ENCODE results near the gene PDIA5.

PDIA5 gene

GRCh38 chr3:123064506-123064905 lies 2.3 kb upstream of the PDIA5 start:
- 0 out of 2 replicates have a peak, but pooled peaks cover 2% of the 10 kb centered on the region for H4K20me1 ChIP-seq (ENCODE audit: control insufficient read depth, insufficient read depth, low read depth, low read length)
- H3K79me2 ChIP-seq (ENCODE audit: control insufficient read depth, low read length) = peaks cover 22% of the 10 kb centered on the region
- no peaks in the 10 kb centered on the region for H3K9me2 ChIP-seq (replicated peaks; ENCODE audit: control insufficient read depth, low read length)
- H3K9me3 ChIP-seq (ENCODE audit: control insufficient read depth, insufficient read depth, low read length) = no peaks in the 10 kb centered on the region
- H3K36me3 ChIP-seq (ENCODE audit: control insufficient read depth, low read length) = no peaks in the 10 kb centered on the region
- H3K27ac ChIP-seq (ENCODE audit: low read depth, low read length) = no peak overlapping the region
- no peaks in the 10 kb centered on the region for H3F3A ChIP-seq (ENCODE audit: control insufficient read depth, insufficient read depth)
- peaks cover 11% of the 10 kb centered on the region for H3K4me1 ChIP-seq (ENCODE audit: control insufficient read depth, low read length)
- no peak overlapping the region for H3K4me2 ChIP-seq (ENCODE audit: low read length)
- no peak overlapping the region for H3K4me3 ChIP-seq (ENCODE audit: low read length)
- H3K27me3 ChIP-seq (ENCODE audit: control insufficient read depth, low read length) = peaks cover 31% of the 10 kb centered on the region
- TF ChIP-seq EZH2phosphoT487 (IDR thresholded peaks at IDR 0.05; ENCODE audit: borderline replicate concordance, low read length) = no peak
- TF ChIP-seq CTCF (IDR thresholded peaks at IDR 0.05; ENCODE audit: low read depth, low read length, poor library complexity, severe bottlenecking) = no peak

- Histone ChIP-seq H3K79me2 (ENCODE audit: control insufficient read depth, low read length) (peaks cover 24% of the 10 kb centered on the region), H3K9me3 (ENCODE audit: control insufficient read depth, insufficient read depth, low read length) (no peaks in the 10 kb centered on the region), H4K20me1 (ENCODE audit: control insufficient read depth, insufficient read depth, low read depth, low read length) (0 out of 2 replicates have a peak, but pooled peaks cover 2% of the 10 kb centered on the region), H3F3A (ENCODE audit: control insufficient read depth, insufficient read depth) (no peaks in the 10 kb centered on the region), H3K4me2 (ENCODE audit: low read length) (no peak overlapping the region), H3K9me2 (replicated peaks; ENCODE audit: control insufficient read depth, low read length) (no peaks in the 10 kb centered on the region), H3K27ac (ENCODE audit: low read depth, low read length) (no peak overlapping the region), H3K27me3 (ENCODE audit: control insufficient read depth, low read length) (peaks cover 29% of the 10 kb centered on the region), H3K4me3 (ENCODE audit: low read length) (no peak overlapping the region), H3K4me1 (ENCODE audit: control insufficient read depth, low read length) (peaks cover 11% of the 10 kb centered on the region), H3K36me3 (ENCODE audit: control insufficient read depth, low read length) (no peaks in the 10 kb centered on the region)
- no peak for TF ChIP-seq CTCF (IDR thresholded peaks at IDR 0.05; ENCODE audit: low read depth, low read length, poor library complexity, severe bottlenecking)
- TF ChIP-seq EZH2phosphoT487 (IDR thresholded peaks at IDR 0.05; ENCODE audit: borderline replicate concordance, low read length) = no peak
Observed at GRCh38 chr3:123064914-123065313, 1.9 kb upstream of the PDIA5 start.

- Histone ChIP-seq H3F3A (ENCODE audit: control insufficient read depth, insufficient read depth) (no peaks in the 10 kb centered on the region), H3K9me2 (replicated peaks; ENCODE audit: control insufficient read depth, low read length) (no peaks in the 10 kb centered on the region), H3K27me3 (ENCODE audit: control insufficient read depth, low read length) (peaks cover 24% of the 10 kb centered on the region), H3K9me3 (ENCODE audit: control insufficient read depth, insufficient read depth, low read length) (no peaks in the 10 kb centered on the region), H3K79me2 (ENCODE audit: control insufficient read depth, low read length) (peaks cover 28% of the 10 kb centered on the region), H3K4me3 (ENCODE audit: low read length) (peak overlapping the region; percentile 76), H3K4me2 (ENCODE audit: low read length) (peak overlapping the region; percentile 79), H3K27ac (ENCODE audit: low read depth, low read length) (no peak overlapping the region), H4K20me1 (ENCODE audit: control insufficient read depth, insufficient read depth, low read depth, low read length) (no peaks in the 10 kb centered on the region), H3K36me3 (ENCODE audit: control insufficient read depth, low read length) (no peaks in the 10 kb centered on the region), H3K4me1 (ENCODE audit: control insufficient read depth, low read length) (peaks cover 11% of the 10 kb centered on the region)
- TF ChIP-seq EZH2phosphoT487 (IDR thresholded peaks at IDR 0.05; ENCODE audit: borderline replicate concordance, low read length) = no peak
- TF ChIP-seq CTCF (IDR thresholded peaks at IDR 0.05; ENCODE audit: low read depth, low read length, poor library complexity, severe bottlenecking) = no peak
Observed at GRCh38 chr3:123066599-123066895, 278 bp upstream of the PDIA5 start.
